ENCODE data around the gene GPATCH2.

The GPATCH2 gene

DNA sequence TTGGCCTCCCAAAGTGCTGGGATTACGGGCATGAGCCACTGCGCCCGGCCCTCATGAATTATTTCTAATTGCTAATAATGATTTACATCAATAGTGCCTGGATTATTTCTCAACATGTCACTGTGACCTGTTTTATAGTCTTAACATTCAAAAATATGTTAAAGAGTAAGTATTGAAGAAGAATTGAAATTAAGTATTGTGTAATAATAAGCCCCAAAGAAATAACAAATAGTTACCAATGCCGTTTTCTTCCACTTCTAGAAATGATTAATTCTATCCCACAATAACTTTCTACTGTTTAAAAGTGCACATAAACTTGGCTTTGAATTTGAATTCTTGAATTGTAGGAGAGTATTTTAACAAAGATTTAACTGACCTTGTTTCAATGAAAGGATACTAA, 19.8 kb upstream of the GPATCH2 start:
- TF ChIP-seq CTCF (IDR thresholded peaks at IDR 0.05) (no peak), ZFX (IDR thresholded peaks at IDR 0.05; ENCODE audit: borderline replicate concordance) (no peak)
- H3K27ac ChIP-seq: no peak overlapping the region

DNA sequence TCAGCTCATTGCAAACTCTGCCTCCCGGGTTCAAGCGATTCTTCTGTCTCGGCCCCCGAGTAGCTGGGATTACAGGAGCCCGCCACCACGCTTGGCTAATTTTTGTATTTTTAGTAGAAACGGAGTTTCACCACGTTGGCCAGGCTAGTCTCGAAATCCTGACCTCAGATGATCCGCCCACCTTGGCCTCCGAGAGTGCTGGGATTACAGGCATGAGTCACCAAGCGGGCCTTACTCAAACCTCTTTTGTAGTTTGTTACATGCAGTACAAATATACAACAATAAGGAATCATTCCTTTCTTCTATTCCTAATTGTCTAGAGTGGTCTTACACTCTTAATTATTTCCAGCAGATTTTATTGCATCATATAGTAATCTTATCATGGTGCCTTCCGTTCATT, 16.9 kb upstream of the GPATCH2 start:
- TF ChIP-seq ZFX (IDR thresholded peaks at IDR 0.05; ENCODE audit: borderline replicate concordance): no peak

GRCh38 chr1:217642455-217642854, 11.6 kb upstream of the GPATCH2 start:
- H3K27ac ChIP-seq: no peak overlapping the region
- no peak for TF ChIP-seq ZFX (IDR thresholded peaks at IDR 0.05; ENCODE audit: borderline replicate concordance)
- TF ChIP-seq CTCF (IDR thresholded peaks at IDR 0.05): no peak

More for the DNA sequence above, 16.9 kb upstream of the GPATCH2 start:
- H3K27ac ChIP-seq: no peak overlapping the region

- H3K27ac ChIP-seq: no peak overlapping the region
- TF ChIP-seq ZFX (IDR thresholded peaks at IDR 0.05; ENCODE audit: borderline replicate concordance) (no peak), CTCF (IDR thresholded peaks at IDR 0.05) (no peak)
Measured at GRCh38 chr1:217627431-217627830, 3.5 kb downstream of the GPATCH2 start.

GRCh38 chr1:217626321-217626720, 4.6 kb downstream of the GPATCH2 start:
- H3K27ac ChIP-seq: no peak overlapping the region
- no peak for TF ChIP-seq ZFX (IDR thresholded peaks at IDR 0.05; ENCODE audit: borderline replicate concordance)
- TF ChIP-seq CTCF (IDR thresholded peaks at IDR 0.05): no peak

DNA sequence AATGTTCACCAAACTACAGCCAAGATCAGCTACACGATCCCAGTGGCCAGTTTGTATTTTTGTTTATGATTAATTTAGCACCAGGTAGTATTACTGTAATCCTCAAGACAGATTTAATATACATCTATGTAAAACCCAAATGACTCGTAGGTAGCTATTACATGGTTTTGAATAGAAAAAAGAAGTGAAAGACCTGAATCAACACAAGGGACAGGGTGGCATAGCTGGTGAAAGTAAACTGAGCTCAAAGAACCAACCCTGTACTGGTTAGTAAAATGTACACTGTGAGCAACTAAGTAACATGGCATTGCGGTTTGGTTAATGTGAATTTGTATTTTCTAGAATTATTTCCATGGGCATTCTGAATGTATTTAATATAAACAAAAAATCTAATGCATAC, 8.8 kb downstream of the GPATCH2 start:
- TF ChIP-seq CTCF (IDR thresholded peaks at IDR 0.05) (no peak), ZFX (IDR thresholded peaks at IDR 0.05; ENCODE audit: borderline replicate concordance) (no peak)
- H3K27ac ChIP-seq: no peak overlapping the region

- H3K27ac ChIP-seq: no peak overlapping the region
- no peak for TF ChIP-seq ZFX (IDR thresholded peaks at IDR 0.05; ENCODE audit: borderline replicate concordance)
- TF ChIP-seq CTCF (IDR thresholded peaks at IDR 0.05): no peak
Measured at GRCh38 chr1:217620814-217621213, 10.1 kb downstream of the GPATCH2 start.

- no peak for TF ChIP-seq CTCF (IDR thresholded peaks at IDR 0.05)
- no peak for TF ChIP-seq ZFX (IDR thresholded peaks at IDR 0.05; ENCODE audit: borderline replicate concordance)
- no peak overlapping the region for H3K27ac ChIP-seq
Measured at GRCh38 chr1:217617126-217617525, 13.8 kb downstream of the GPATCH2 start.

All from 22Rv1 (cell line).